Naive thymus-derived CD8-positive, alpha-beta T cell (primary cell): ENCODE results near the gene FOXP3. TPM values are rescaled to one million over a fixed set of nuclear protein-coding genes. Genes with fewer than 3 reads are reported as not detected.

ENCODE experiments used
- ATAC-seq, 2 donors: fragments of 150-1000 bp; cut with Tn5 transposase in 1 of 2; sonication (Bioruptor Pico), chemical (Tn5 transposase) in 1 of 2; 1 replicate in 1 of 2; 2 replicates in 1 of 2; pipeline ENCODE4 v1.10.0; 2021; ENCODE audit warnings: mild to moderate bottlenecking in 2 of 2, moderate library complexity in 2 of 2
- POLR2A ChIA-PET: fragments of 350-600 bp; sonication (Branson Sonifier 250); formaldehyde crosslinking; loops from one replicate; lab custom pipeline; 2021; ENCODE audit warnings: antibody characterized with exemption; lab: Charles Lee
- DNase-seq, 10 donors: peaks; one replicate each; pipeline versions ENCODE4 v3.0.0 to v3.0.0-alpha.2; 2020 to 2022
- H3K27ac Mint-ChIP-seq, 10 donors: one replicate each; pipeline ENCODE4 v1.8.0; 2020 to 2022; ENCODE audit warnings: mild to moderate bottlenecking in 10 of 10, mixed read lengths in 10 of 10, moderate library complexity in 4 of 10, inconsistent platforms in 1 of 10
- H3K27me3 Mint-ChIP-seq, 5 donors: one replicate each; pipeline ENCODE4 v1.8.0; 2021 to 2022; ENCODE audit warnings: mixed read lengths in 5 of 5
- H3K36me3 Mint-ChIP-seq, 3 donors: one replicate each; pipeline ENCODE4 v1.8.0; 2020 to 2022; ENCODE audit warnings: mixed read lengths in 3 of 3, mild to moderate bottlenecking in 2 of 3, inconsistent platforms in 1 of 3
- H3K4me1 Mint-ChIP-seq, 4 donors: one replicate each; pipeline ENCODE4 v1.8.0; 2021 to 2022; ENCODE audit warnings: mixed read lengths in 4 of 4
- H3K4me3 Mint-ChIP-seq, 10 donors: one replicate each; pipeline ENCODE4 v1.8.0; 2020 to 2022; ENCODE audit warnings: mild to moderate bottlenecking in 10 of 10, mixed read lengths in 10 of 10, moderate library complexity in 6 of 10, inconsistent platforms in 1 of 10
- H3K9me3 Mint-ChIP-seq, 9 donors: one replicate each; pipeline ENCODE4 v1.8.0; 2020 to 2022; ENCODE audit warnings: mixed read lengths in 9 of 9, mild to moderate bottlenecking in 3 of 9, inconsistent platforms in 1 of 9, moderate library complexity in 1 of 9
- polyA plus RNA-seq, 3 donors: library from polyadenylated mRNA; unstranded; fragments of 300-500 nt; fragmentation: Illumina TruSeq; gene quantifications; one replicate each; pipeline ENCODE4 v1.2.3, GENCODE V29; 2021
- total RNA-seq, 8 experiments: library from RNA in 2 of 8; stranded (reverse) in 2 of 8; gene quantifications; one replicate each; pipeline ENCODE4 v1.2.3 and lab custom pipeline; 2021 to 2026

FOXP3 gene
- total and polyA plus RNA-seq, 5 experiments from 2014 or later: 0.17 to 0.41 (median 0.25) TPM; not detected in 1

- H3K27ac Mint-ChIP-seq: peak overlapping the region in 3 of 10 donors; percentile 28 to 75 (median 65)
- H3K36me3 Mint-ChIP-seq: no peaks in the 10 kb centered on the region
- POLR2A ChIA-PET: interaction anchor here (0.9 kb wide), 1 partner anchor 8 kb away, joined by 3 read pairs; no protein-coding TSS in a partner anchor
- H3K27me3 Mint-ChIP-seq: no peaks in the 10 kb centered on the region
- peaks cover 9 to 33% (median 26%) of the 10 kb centered on the region in 4 donors for H3K4me1 Mint-ChIP-seq
- ATAC-seq (no peak), DNase-seq (no peak)
- H3K4me3 Mint-ChIP-seq: peak overlapping the region in 1 of 10 donors; percentile 14
- no peaks in the 10 kb centered on the region for H3K9me3 Mint-ChIP-seq
Measured at GRCh38 chrX:49260221-49260985, 4.1 kb downstream of the FOXP3 start.

- POLR2A ChIA-PET: interaction anchor here (0.7 to 4.0 kb wide), 4 partner anchors 11 to 24 kb away, joined by 3 to 36 read pairs (median 5); partner anchors contain the start of gene PPP1R3F
- ATAC-seq: no peak
- DNase-seq: no peak
- Mint-ChIP-seq H3K27me3 (no peaks in the 10 kb centered on the region), H3K9me3 (no peaks in the 10 kb centered on the region), H3K36me3 (no peaks in the 10 kb centered on the region), H3K27ac (peak overlapping the region in 8 of 10 donors; percentile 1 to 89 (median 66)), H3K4me1 (peaks cover 9 to 30% (median 26%) of the 10 kb centered on the region in 4 donors), H3K4me3 (peak overlapping the region in 4 of 10 donors; percentile 2 to 51 (median 12))
Measured at GRCh38 chrX:49258749-49259124, 5.8 kb downstream of the FOXP3 start.

DNA sequence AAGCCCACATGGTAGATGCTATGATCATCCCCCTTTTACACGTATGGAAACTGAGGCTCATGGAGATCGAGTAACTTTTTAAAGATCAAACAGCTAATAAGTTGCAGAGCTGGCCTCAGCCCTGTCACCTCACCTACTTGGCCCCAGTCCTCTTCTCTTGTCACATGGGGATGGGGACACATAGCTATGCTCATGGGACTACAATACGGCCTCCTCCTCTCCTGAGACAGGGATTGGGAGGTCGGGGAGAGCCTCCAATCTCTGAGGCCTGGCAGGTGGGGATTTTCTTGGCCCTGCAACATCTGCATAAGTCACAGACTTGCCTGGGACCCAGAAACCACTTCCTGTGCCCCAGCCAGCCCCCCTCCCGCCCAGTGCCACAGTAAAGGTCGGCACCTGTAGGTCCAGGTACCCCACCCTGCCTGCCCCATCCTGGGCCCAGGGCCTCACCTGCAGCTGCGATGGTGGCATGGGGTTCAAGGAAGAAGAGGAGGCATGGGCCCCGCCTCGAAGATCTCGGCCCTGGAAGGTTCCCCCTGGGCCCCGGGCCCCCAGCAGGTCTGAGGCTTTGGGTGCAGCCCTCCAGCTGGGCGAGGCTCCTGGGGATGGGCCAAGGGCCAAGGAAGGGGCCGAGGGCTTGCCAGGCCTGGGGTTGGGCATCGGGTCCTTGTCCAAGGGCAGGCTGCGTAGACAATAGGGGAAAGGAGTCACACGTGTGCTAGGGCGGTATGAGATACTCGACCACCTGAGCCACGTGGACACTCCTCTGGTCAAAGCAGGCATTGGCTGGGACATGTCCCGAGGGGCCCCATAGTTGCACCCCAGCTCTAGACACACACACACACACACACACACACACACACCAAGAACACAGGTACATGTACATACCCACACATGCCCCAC, 6.4 kb downstream of the FOXP3 start:
- H3K27me3 Mint-ChIP-seq: no peaks in the 10 kb centered on the region
- peak in 2 of 10 donors; percentile 4 to 27 for DNase-seq
- ATAC-seq: peak; percentile 70 to 76
- peak overlapping the region in 8 of 10 donors; percentile 25 to 85 (median 61) for H3K27ac Mint-ChIP-seq
- peak overlapping the region in 9 of 10 donors; percentile 12 to 73 (median 53) for H3K4me3 Mint-ChIP-seq
- H3K9me3 Mint-ChIP-seq: no peaks in the 10 kb centered on the region
- no peaks in the 10 kb centered on the region for H3K36me3 Mint-ChIP-seq
- POLR2A ChIA-PET: interaction anchor here (0.7 to 4.0 kb wide), 4 partner anchors 10 to 102 kb away, joined by 4 to 36 read pairs (median 5); partner anchors contain the start of gene PPP1R3F
- peaks cover 9 to 30% (median 26%) of the 10 kb centered on the region in 4 donors for H3K4me1 Mint-ChIP-seq

- H3K9me3 Mint-ChIP-seq: no peaks in the 10 kb centered on the region
- no peaks in the 10 kb centered on the region for H3K27me3 Mint-ChIP-seq
- POLR2A ChIA-PET: interaction anchor here (0.9 to 4.0 kb wide), 4 partner anchors 9 to 101 kb away, joined by 3 to 36 read pairs (median 4); partner anchors contain the start of genes CCDC22 and PPP1R3F
- peak; percentile 36 to 45 for ATAC-seq
- DNase-seq: no peak
- H3K36me3 Mint-ChIP-seq: peaks cover 0 to 3% (median 0%) of the 10 kb centered on the region in 3 donors
- H3K4me3 Mint-ChIP-seq: peak overlapping the region in 5 of 10 donors; percentile 38 to 72 (median 56)
- H3K27ac Mint-ChIP-seq: peak overlapping the region in 7 of 10 donors; percentile 21 to 85 (median 53)
- peaks cover 13 to 30% (median 26%) of the 10 kb centered on the region in 4 donors for H3K4me1 Mint-ChIP-seq
Measured at GRCh38 chrX:49257074-49257790, 7.3 kb downstream of the FOXP3 start.

DNA sequence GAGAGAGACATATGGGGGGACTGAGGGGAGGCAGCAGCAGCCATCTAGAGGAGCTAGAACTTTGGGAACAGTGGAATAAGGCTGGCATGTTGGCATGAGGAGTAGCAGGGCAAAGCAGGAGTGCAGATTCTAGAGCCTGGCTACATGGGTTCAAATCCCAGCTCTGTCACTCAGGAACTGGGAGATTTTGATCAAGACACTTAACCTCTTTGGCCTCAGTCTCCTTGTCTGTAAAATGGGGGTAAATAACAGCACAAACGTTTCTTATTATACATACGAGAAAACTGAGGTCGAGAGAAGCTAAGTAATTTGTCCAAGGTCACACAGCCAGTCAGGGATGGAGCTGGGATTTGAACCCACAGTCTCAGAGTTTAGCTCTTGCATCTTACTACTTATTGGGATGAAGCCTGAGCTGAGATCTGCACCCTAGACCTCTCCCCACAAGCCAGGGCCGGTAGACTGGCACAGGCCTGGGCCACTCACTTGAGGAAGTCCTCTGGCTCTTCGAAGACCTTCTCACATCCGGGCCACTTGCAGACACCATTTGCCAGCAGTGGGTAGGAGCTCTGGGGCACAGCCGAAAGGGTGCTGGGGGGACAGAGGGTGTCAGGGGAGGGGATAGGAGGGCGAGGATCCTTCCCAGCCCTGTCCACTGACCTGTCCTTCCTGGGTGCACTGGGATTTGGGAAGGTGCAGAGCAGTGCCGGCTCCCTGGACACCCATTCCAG, 8.1 kb downstream of the FOXP3 start:
- Mint-ChIP-seq H3K4me1 (peaks cover 15 to 32% (median 26%) of the 10 kb centered on the region in 4 donors), H3K4me3 (peak overlapping the region in 3 of 10 donors; percentile 10 to 55 (median 39)), H3K9me3 (no peaks in the 10 kb centered on the region), H3K27me3 (no peaks in the 10 kb centered on the region), H3K27ac (peak overlapping the region in 4 of 10 donors; percentile 2 to 59 (median 52)), H3K36me3 (peaks cover 0 to 3% (median 0%) of the 10 kb centered on the region in 3 donors)
- POLR2A ChIA-PET: interaction anchor here (0.6 to 4.0 kb wide), 4 partner anchors 9 to 94 kb away, joined by 3 to 36 read pairs (median 4); partner anchors contain the start of genes CCDC22, MAGIX and PPP1R3F
- no peak for DNase-seq
- no peak for ATAC-seq

GRCh38 chrX:49254639-49255038, 9.9 kb downstream of the FOXP3 start:
- no peaks in the 10 kb centered on the region for H3K27me3 Mint-ChIP-seq
- ATAC-seq: no peak
- peaks cover 0 to 13% (median 0%) of the 10 kb centered on the region in 3 donors for H3K36me3 Mint-ChIP-seq
- no peak for DNase-seq
- H3K4me3 Mint-ChIP-seq: no peak overlapping the region
- H3K4me1 Mint-ChIP-seq: peaks cover 16 to 41% (median 29%) of the 10 kb centered on the region in 4 donors
- no peaks in the 10 kb centered on the region for H3K9me3 Mint-ChIP-seq
- POLR2A ChIA-PET: interaction anchor here (1.3 kb wide), 1 partner anchor 19 kb away, joined by 5 read pairs; the partner anchor contains the start of gene CCDC22
- H3K27ac Mint-ChIP-seq: peak overlapping the region in 1 of 10 donors; percentile 4

- no peak for DNase-seq
- Mint-ChIP-seq H3K9me3 (no peaks in the 10 kb centered on the region), H3K4me1 (peaks cover 5 to 19% (median 9%) of the 10 kb centered on the region in 4 donors), H3K4me3 (no peak overlapping the region), H3K27ac (peak overlapping the region in 4 of 10 donors; percentile 33 to 79 (median 64)), H3K27me3 (no peaks in the 10 kb centered on the region), H3K36me3 (peaks cover 0 to 32% (median 0%) of the 10 kb centered on the region in 3 donors)
- no peak for ATAC-seq
- POLR2A ChIA-PET: no interaction called here
Measured at GRCh38 chrX:49251325-49251724, 13.2 kb downstream of the FOXP3 start.

DNA sequence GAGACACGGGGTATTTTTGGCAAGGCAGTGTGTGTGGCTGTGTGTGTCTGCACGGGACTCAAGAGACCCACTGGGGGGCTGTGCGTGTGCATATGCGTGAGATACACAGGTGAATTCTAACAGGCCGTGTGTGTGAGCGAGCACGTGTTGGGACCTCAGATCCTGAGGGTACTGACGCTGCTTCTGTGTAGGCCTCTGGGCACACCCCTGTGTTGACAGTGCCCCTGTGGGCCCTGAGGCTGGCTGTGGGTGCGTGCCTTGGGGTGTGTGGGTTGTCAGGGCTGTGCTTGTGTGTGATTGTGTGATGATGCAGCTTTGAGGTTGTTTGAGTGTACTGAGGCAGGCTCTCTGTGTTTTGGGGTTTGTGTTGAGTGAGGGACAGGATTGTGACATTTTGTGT, 13.9 kb downstream of the FOXP3 start:
- ATAC-seq (no peak), DNase-seq (peak in 1 of 10 donors; percentile 19)
- no peaks in the 10 kb centered on the region for H3K9me3 Mint-ChIP-seq
- POLR2A ChIA-PET: no interaction called here
- H3K4me1 Mint-ChIP-seq: peaks cover 7 to 16% (median 9%) of the 10 kb centered on the region in 4 donors
- peak overlapping the region in 2 of 10 donors; percentile 15 to 36 for H3K4me3 Mint-ChIP-seq
- H3K36me3 Mint-ChIP-seq: peaks cover 0 to 36% (median 0%) of the 10 kb centered on the region in 3 donors
- peak overlapping the region in 6 of 10 donors; percentile 9 to 89 (median 41) for H3K27ac Mint-ChIP-seq
- H3K27me3 Mint-ChIP-seq: no peaks in the 10 kb centered on the region

DNA sequence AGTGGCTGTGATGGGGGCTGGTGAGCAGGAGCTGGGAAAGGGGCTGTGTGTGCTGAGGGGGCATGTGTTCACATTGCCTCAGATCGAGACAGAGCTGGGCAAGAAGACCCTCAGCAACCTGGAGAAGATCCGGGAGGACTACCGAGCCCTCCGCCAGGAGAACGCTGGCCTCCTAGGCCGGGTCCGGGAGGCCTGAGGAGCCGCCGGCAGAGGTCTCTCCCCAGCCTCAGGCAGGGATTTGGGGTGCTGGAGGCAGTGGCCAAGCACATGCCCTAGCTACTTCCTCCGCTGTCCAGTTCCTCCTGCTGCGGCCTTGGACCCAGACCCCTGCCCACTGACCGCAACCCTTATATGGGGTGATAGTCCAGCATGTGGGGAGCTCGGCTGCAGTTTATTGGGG, 14.4 kb downstream of the FOXP3 start:
- POLR2A ChIA-PET: no interaction called here

GRCh38 chrX:49249616-49250015, 14.9 kb downstream of the FOXP3 start:
- H3K36me3 Mint-ChIP-seq: peaks cover 0 to 46% (median 0%) of the 10 kb centered on the region in 3 donors
- no peaks in the 10 kb centered on the region for H3K9me3 Mint-ChIP-seq
- DNase-seq: no peak
- ATAC-seq: no peak
- H3K4me3 Mint-ChIP-seq: no peak overlapping the region
- POLR2A ChIA-PET: no interaction called here
- H3K27ac Mint-ChIP-seq: no peak overlapping the region
- peaks cover 7 to 16% (median 9%) of the 10 kb centered on the region in 4 donors for H3K4me1 Mint-ChIP-seq
- no peaks in the 10 kb centered on the region for H3K27me3 Mint-ChIP-seq

More for the DNA sequence above, 14.4 kb downstream of the FOXP3 start:
- Mint-ChIP-seq H3K27me3 (no peaks in the 10 kb centered on the region), H3K27ac (peak overlapping the region in 2 of 10 donors; percentile 11 to 89), H3K36me3 (peaks cover 0 to 41% (median 0%) of the 10 kb centered on the region in 3 donors), H3K4me3 (no peak overlapping the region), H3K9me3 (no peaks in the 10 kb centered on the region), H3K4me1 (peaks cover 7 to 16% (median 9%) of the 10 kb centered on the region in 4 donors)
- no peak for DNase-seq
- ATAC-seq: no peak

DNA sequence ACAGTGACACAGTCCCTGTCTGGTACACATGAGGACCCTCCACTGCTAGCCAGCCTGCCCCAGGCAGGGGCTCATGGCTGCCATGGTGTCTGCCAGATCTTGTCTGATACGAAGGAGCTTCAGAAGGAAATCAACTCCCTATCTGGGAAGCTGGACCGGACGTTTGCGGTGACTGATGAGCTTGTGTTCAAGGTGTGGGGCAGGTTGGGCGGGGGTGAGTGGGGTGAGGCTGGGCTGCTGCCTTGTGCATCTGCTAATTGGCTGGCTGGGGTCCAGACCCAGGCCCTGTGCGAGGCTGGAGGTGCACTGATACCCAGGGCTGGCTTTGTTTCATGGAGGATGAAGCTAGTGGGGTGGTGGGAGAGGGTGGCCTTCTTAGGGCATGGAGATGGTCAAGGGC, 15.4 kb downstream of the FOXP3 start:
- peak overlapping the region in 4 of 10 donors; percentile 22 to 57 (median 32) for H3K27ac Mint-ChIP-seq
- no peaks in the 10 kb centered on the region for H3K9me3 Mint-ChIP-seq
- ATAC-seq (no peak), DNase-seq (peak in 1 of 10 donors; percentile 36)
- H3K4me1 Mint-ChIP-seq: peaks cover 7 to 16% (median 11%) of the 10 kb centered on the region in 4 donors
- no peaks in the 10 kb centered on the region for H3K27me3 Mint-ChIP-seq
- POLR2A ChIA-PET: no interaction called here
- peak overlapping the region in 1 of 10 donors; percentile 38 for H3K4me3 Mint-ChIP-seq
- peaks cover 0 to 51% (median 0%) of the 10 kb centered on the region in 3 donors for H3K36me3 Mint-ChIP-seq
